H9 (cell line): ENCODE data around the gene GNPDA1. TPM values are rescaled to one million over a fixed set of nuclear protein-coding genes. Genes with fewer than 3 reads are reported as not detected.

Experiments
- DNase-seq: peaks from one replicate; pipeline ENCODE4 v3.0.0-alpha.2; 2017
- H2AFZ ChIP-seq: one replicate; pipeline ENCODE4 v1.6.1; 2013; ENCODE audit warnings: mild to moderate bottlenecking, low read length, control low read depth, moderate library complexity
- H2AK5ac ChIP-seq: 2 replicates; pipeline ENCODE4 v1.6.1; 2013; ENCODE audit warnings: low read length, control low read depth, mixed read lengths; ENCODE audit not compliant: insufficient read length
- H2BK120ac ChIP-seq: one replicate; pipeline ENCODE4 v1.6.1; 2013; ENCODE audit warnings: low read depth, mild to moderate bottlenecking, low read length, control low read depth, inconsistent platforms; ENCODE audit not compliant: poor library complexity, severe bottlenecking
- H2BK12ac ChIP-seq: 2 replicates; pipeline ENCODE4 v1.6.1; 2013; ENCODE audit warnings: low read length, control low read depth, mixed read lengths, low read depth; ENCODE audit not compliant: insufficient read length
- H2BK15ac ChIP-seq: 2 replicates; pipeline ENCODE4 v1.6.1; 2013; ENCODE audit warnings: low read depth, low read length, control low read depth
- H2BK20ac ChIP-seq: one replicate; pipeline ENCODE4 v1.6.1; 2013; ENCODE audit warnings: low read depth, mild to moderate bottlenecking, low read length, control low read depth, inconsistent platforms; ENCODE audit not compliant: poor library complexity, severe bottlenecking
- H2BK5ac ChIP-seq: 2 replicates; pipeline ENCODE4 v1.6.1; 2013; ENCODE audit warnings: low read length, control low read depth, mixed read lengths; ENCODE audit not compliant: insufficient read length
- H3K14ac ChIP-seq: 2 replicates; pipeline ENCODE4 v1.6.1; 2013; ENCODE audit warnings: low read length, control low read depth; ENCODE audit not compliant: insufficient read depth
- H3K18ac ChIP-seq: 2 replicates; pipeline ENCODE4 v1.6.1; 2013; ENCODE audit warnings: low read depth, mild to moderate bottlenecking, mixed read lengths, low read length, control low read depth; ENCODE audit not compliant: insufficient read length
- H3K23ac ChIP-seq: 2 replicates; pipeline ENCODE4 v1.6.1; 2013; ENCODE audit warnings: low read length, control low read depth, mixed read lengths, low read depth; ENCODE audit not compliant: insufficient read length
- H3K23me2 ChIP-seq: 2 replicates; pipeline ENCODE4 v1.6.1; 2013; ENCODE audit warnings: low read depth, mild to moderate bottlenecking, mixed read lengths, low read length, control low read depth; ENCODE audit not compliant: insufficient read length, poor library complexity, severe bottlenecking
- H3K27ac ChIP-seq: 2 replicates; pipeline ENCODE4 v1.5.1; 2013; ENCODE audit warnings: low read length, control low read depth, mixed read lengths, low read depth; ENCODE audit not compliant: insufficient read length
- H3K27me3 ChIP-seq: 2 replicates; pipeline ENCODE4 v1.6.1; 2013; ENCODE audit warnings: low read length, control low read depth, inconsistent platforms; ENCODE audit not compliant: insufficient read depth
- H3K4ac ChIP-seq: 2 replicates; pipeline ENCODE4 v1.6.1; 2013; ENCODE audit warnings: low read depth, mild to moderate bottlenecking, control low read depth, inconsistent platforms, low read length, moderate library complexity
- H3K4me1 ChIP-seq: 2 replicates; pipeline ENCODE4 v1.6.1; 2013; ENCODE audit warnings: low read length, control low read depth, inconsistent platforms; ENCODE audit not compliant: insufficient read depth
- H3K4me2 ChIP-seq: 2 replicates; pipeline ENCODE4 v1.6.1; 2013; ENCODE audit warnings: low read length, control low read depth, mixed read lengths; ENCODE audit not compliant: insufficient read length, insufficient read depth
- H3K56ac ChIP-seq: 2 replicates; pipeline ENCODE4 v1.6.1; 2013; ENCODE audit warnings: low read depth, mild to moderate bottlenecking, mixed read lengths, low read length, control low read depth; ENCODE audit not compliant: insufficient read length
- H3K79me1 ChIP-seq: 2 replicates; pipeline ENCODE4 v1.6.1; 2013; ENCODE audit warnings: low read depth, mild to moderate bottlenecking, moderate library complexity, low read length, control low read depth, inconsistent platforms; ENCODE audit not compliant: insufficient read depth, poor library complexity, severe bottlenecking
- H3K79me2 ChIP-seq: 2 replicates; pipeline ENCODE4 v1.6.1; 2013; ENCODE audit warnings: low read length, control low read depth, inconsistent platforms; ENCODE audit not compliant: insufficient read depth
- H3K9ac ChIP-seq: 2 replicates; pipeline ENCODE4 v1.6.1; 2013; ENCODE audit warnings: low read length, control low read depth, mixed read lengths; ENCODE audit not compliant: insufficient read length; ENCODE audit errors: extremely low read depth
- H3K9me3 ChIP-seq: one replicate; pipeline ENCODE4 v1.6.1; 2013; ENCODE audit warnings: low read depth, low read length, inconsistent platforms; ENCODE audit not compliant: control insufficient read depth
- H3T11ph ChIP-seq: one replicate; pipeline ENCODE4 v1.6.1; 2013; ENCODE audit warnings: mild to moderate bottlenecking, low read length, control low read depth, inconsistent platforms
- H4K20me1 ChIP-seq: one replicate; pipeline ENCODE4 v1.6.1; 2013; ENCODE audit not compliant: control insufficient read depth, insufficient read length, insufficient read depth
- H4K5ac ChIP-seq: 2 replicates; pipeline ENCODE4 v1.6.1; 2013; ENCODE audit warnings: low read depth, mild to moderate bottlenecking, mixed read lengths, low read length, control low read depth; ENCODE audit not compliant: insufficient read length
- H4K8ac ChIP-seq: replicated peaks from 2 replicates; pipeline ENCODE4 v1.6.1; 2013; ENCODE audit warnings: low read length, control low read depth, mixed read lengths, low read depth; ENCODE audit not compliant: insufficient read length
- H4K91ac ChIP-seq: 2 replicates; pipeline ENCODE4 v1.6.1; 2013; ENCODE audit warnings: low read depth, mild to moderate bottlenecking, moderate library complexity, mixed read lengths, low read length, control low read depth; ENCODE audit not compliant: insufficient read length
- H3K27ac Mint-ChIP-seq, 3 experiments: 2 replicates in 2 of 3; 3 replicates in 1 of 3; pipeline ENCODE4 v1.8.0; 2020 to 2021; ENCODE audit warnings: mixed read lengths in 3 of 3, mild to moderate bottlenecking in 1 of 3, moderate library complexity in 1 of 3
- H3K27me3 Mint-ChIP-seq: 2 replicates; pipeline ENCODE4 v1.8.0; 2021; ENCODE audit warnings: low read depth, mild to moderate bottlenecking, moderate library complexity, mixed read lengths
- H3K36me3 Mint-ChIP-seq, 3 experiments: 2 replicates in 2 of 3; 3 replicates in 1 of 3; pipeline ENCODE4 v1.8.0; 2020 to 2021; ENCODE audit warnings: low read depth in 3 of 3, mixed read lengths in 3 of 3; ENCODE audit not compliant: insufficient read depth in 1 of 3
- H3K4me1 Mint-ChIP-seq, 2 experiments: 2 replicates each; pipeline ENCODE4 v1.8.0; 2020; ENCODE audit warnings: mixed read lengths in 2 of 2
- H3K4me3 Mint-ChIP-seq, 2 experiments: 2 replicates in 1 of 2; 3 replicates in 1 of 2; pipeline ENCODE4 v1.8.0; 2020 to 2021; ENCODE audit warnings: mild to moderate bottlenecking in 2 of 2, mixed read lengths in 2 of 2, moderate library complexity in 1 of 2
- H3K9me3 Mint-ChIP-seq, 2 experiments: 2 replicates in 1 of 2; 3 replicates in 1 of 2; pipeline ENCODE4 v1.8.0; 2020; ENCODE audit warnings: mild to moderate bottlenecking in 2 of 2, mixed read lengths in 2 of 2, moderate library complexity in 1 of 2
- WGBS: extraction: QIAGEN DNeasy Blood & Tissue Kit; methylation state at CpG from one replicate; pipeline ENCODE4 v1.1.7; 2013; ENCODE audit warnings: missing lambda C conversion rate, low lambda C conversion rate, mixed read lengths; ENCODE audit not compliant: insufficient read length; ENCODE audit errors: extremely low coverage; 5-methylcytosine and 5-hydroxymethylcytosine counted together
- total RNA-seq: library from RNA; stranded (reverse); gene quantifications from 2 replicates; pipeline ENCODE4 v1.2.1, GENCODE V29; 2021
- TF ChIP-seq, protein P1 (sequence below): fragments of 200-600 bp; sonication (generic); conservative IDR thresholded peaks from 3 replicates; pipeline ENCODE4 v1.8.0; 2021; ENCODE audit warnings: antibody characterized with exemption, mild to moderate bottlenecking

Gene GNPDA1
- total RNA-seq, 1 experiment from 2014 or later: 66.8 TPM

DNA sequence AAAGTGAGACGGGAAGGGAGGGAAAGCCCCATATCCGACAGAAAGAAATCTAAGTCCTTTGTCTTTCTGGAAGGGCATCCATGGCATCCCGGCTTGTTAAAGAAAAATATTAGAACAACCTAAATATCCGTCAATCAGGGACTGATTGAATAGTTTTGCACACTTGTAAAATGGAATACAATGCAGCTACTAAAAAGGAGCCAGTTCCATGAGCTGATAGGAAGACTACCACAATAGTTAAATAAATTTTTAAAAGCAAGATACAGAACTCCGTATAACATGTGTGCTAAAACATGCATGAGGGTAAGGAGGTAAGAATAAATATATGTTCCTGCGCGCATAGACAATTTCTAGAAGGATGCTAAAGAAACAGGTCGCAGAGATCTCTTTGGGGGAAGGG, 12.8 kb upstream of the GNPDA1 start:
- Histone ChIP-seq H3K4me1 (no peaks in the 10 kb centered on the region), H3K56ac (no peak overlapping the region), H4K8ac (no peak overlapping the region), H3K4ac (no peak overlapping the region), H3K23me2 (peaks cover 3% of the 10 kb centered on the region), H3K18ac (no peak overlapping the region), H4K20me1 (no peaks in the 10 kb centered on the region), H2BK5ac (no peak overlapping the region), H3K23ac (no peak overlapping the region), H3K27ac (no peak overlapping the region), H3T11ph (no peak overlapping the region), H4K91ac (no peak overlapping the region), H2BK12ac (no peak overlapping the region), H3K79me2 (no peaks in the 10 kb centered on the region), H2AFZ (no peak overlapping the region), H2BK20ac (no peak overlapping the region), H2BK120ac (no peak overlapping the region), H4K5ac (no peak overlapping the region), H3K4me2 (peak overlapping the region; percentile 86), H3K9me3 (no peaks in the 10 kb centered on the region), H3K27me3 (no peaks in the 10 kb centered on the region), H2AK5ac (no peak overlapping the region), H3K14ac (no peak overlapping the region), H2BK15ac (no peak overlapping the region), H3K9ac (no peak overlapping the region), H3K79me1 (no peaks in the 10 kb centered on the region)
- no peaks in the 10 kb centered on the region; a peak in 1 of 5 replicates for H3K9me3 Mint-ChIP-seq
- no CpG with 5 or more reads among the region's 8 CpGs for WGBS
- no peak overlapping the region for H3K27ac Mint-ChIP-seq
- peaks cover 15 to 18% of the 10 kb centered on the region in 2 experiments for H3K4me1 Mint-ChIP-seq
- TF ChIP-seq, protein P1, sequence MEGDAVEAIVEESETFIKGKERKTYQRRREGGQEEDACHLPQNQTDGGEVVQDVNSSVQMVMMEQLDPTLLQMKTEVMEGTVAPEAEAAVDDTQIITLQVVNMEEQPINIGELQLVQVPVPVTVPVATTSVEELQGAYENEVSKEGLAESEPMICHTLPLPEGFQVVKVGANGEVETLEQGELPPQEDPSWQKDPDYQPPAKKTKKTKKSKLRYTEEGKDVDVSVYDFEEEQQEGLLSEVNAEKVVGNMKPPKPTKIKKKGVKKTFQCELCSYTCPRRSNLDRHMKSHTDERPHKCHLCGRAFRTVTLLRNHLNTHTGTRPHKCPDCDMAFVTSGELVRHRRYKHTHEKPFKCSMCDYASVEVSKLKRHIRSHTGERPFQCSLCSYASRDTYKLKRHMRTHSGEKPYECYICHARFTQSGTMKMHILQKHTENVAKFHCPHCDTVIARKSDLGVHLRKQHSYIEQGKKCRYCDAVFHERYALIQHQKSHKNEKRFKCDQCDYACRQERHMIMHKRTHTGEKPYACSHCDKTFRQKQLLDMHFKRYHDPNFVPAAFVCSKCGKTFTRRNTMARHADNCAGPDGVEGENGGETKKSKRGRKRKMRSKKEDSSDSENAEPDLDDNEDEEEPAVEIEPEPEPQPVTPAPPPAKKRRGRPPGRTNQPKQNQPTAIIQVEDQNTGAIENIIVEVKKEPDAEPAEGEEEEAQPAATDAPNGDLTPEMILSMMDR: no peak
- no peak for DNase-seq
- H3K4me3 Mint-ChIP-seq: peak overlapping the region; percentile 78 to 87; a peak in 2 of 5 replicates
- no peaks in the 10 kb centered on the region for H3K36me3 Mint-ChIP-seq
- peaks cover 7% of the 10 kb centered on the region for H3K27me3 Mint-ChIP-seq
